GM12872 (cell line): ENCODE measurements around the gene DBF4B.

Experiments used
- TF ChIP-seq, protein P1 (sequence below): IDR thresholded peaks from 3 replicates; pipeline ENCODE4 v1.5.1; 2011; ENCODE audit warnings: low read depth, mild to moderate bottlenecking, low read length, moderate library complexity; ENCODE audit not compliant: insufficient read depth

The DBF4B gene

GRCh38 chr17:44741316-44741715 is 32.9 kb downstream of the DBF4B start:
- TF ChIP-seq, protein P1, sequence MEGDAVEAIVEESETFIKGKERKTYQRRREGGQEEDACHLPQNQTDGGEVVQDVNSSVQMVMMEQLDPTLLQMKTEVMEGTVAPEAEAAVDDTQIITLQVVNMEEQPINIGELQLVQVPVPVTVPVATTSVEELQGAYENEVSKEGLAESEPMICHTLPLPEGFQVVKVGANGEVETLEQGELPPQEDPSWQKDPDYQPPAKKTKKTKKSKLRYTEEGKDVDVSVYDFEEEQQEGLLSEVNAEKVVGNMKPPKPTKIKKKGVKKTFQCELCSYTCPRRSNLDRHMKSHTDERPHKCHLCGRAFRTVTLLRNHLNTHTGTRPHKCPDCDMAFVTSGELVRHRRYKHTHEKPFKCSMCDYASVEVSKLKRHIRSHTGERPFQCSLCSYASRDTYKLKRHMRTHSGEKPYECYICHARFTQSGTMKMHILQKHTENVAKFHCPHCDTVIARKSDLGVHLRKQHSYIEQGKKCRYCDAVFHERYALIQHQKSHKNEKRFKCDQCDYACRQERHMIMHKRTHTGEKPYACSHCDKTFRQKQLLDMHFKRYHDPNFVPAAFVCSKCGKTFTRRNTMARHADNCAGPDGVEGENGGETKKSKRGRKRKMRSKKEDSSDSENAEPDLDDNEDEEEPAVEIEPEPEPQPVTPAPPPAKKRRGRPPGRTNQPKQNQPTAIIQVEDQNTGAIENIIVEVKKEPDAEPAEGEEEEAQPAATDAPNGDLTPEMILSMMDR: no peak

GRCh38 chr17:44745301-44745700 is 36.8 kb downstream of the DBF4B start:
- TF ChIP-seq, protein P1: no peak

GRCh38 chr17:44747566-44747965 is 39.1 kb downstream of the DBF4B start:
- TF ChIP-seq, protein P1: no peak

GRCh38 chr17:44749076-44749979 is 40.9 kb downstream of the DBF4B start:
- TF ChIP-seq, protein P1: no peak

DNA sequence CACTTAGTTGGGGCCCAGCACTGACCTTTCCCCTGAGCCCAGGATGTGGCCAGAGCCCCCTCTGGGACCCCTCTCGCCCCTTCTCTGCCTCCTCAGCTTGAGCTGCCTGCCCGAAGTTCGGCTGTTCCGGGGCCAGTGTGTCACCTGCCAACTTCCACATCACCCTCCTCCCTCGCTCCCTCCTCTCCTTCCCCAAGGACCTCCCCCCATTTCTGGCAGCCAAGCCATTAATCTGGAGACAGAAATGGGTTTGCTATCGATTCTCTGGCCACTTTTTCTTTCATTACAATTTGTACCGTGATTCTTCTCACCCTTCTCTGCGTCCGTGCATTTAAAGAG is 41.5 kb downstream of the DBF4B start:
- TF ChIP-seq, protein P1: no peak

DNA sequence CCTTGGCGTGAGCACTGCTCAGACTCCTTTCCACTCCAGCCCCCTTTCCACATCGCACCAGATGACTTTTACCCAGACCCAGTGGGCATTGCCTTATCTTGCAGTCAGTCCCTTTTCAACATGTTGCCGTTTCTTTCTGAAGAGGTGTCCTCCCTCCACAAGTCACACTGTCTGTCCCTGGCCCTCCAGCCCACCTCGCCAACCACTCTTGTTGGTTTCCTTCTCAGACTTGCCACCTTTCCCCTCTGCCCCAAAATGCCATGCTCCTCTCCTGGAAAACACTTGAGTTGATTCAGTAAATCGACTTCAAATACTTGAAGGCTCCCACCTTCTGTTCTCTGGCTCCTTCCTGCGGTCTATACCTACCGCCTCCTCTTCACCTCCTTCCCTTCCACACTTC is 42.9 kb downstream of the DBF4B start:
- TF ChIP-seq, protein P1: no peak

DNA sequence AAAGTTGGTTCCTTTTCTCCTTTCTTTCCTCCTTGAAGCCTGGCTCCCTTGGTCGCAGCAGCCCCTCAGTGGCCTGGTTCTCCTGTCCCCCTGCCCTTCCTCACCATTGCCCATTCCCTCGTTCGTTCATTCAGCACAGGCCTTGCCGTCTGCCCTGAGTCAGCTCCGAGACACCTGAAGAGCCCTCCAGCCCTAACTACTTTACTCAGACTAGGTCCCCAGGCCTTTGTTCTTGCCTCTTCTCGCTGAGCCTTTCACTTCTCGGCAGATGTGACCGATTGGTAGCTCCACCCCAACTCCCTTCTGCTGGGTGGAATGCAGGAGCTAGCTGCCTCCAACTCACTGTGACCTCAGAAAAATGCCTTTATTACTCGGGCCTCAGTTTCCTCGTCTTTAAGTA is 43.3 kb downstream of the DBF4B start:
- TF ChIP-seq, protein P1: no peak
